MM.1S (cell line): ENCODE data around the gene KCNQ1.

ENCODE experiments used
- DNase-seq: peaks from one replicate; pipeline ENCODE4 v3.0.0-alpha.2; 2015
- H2AFZ ChIP-seq: fragments of 300-600 bp; sonication (generic); 2 replicates; pipeline ENCODE4 v1.6.0; 2016; ENCODE audit warnings: antibody characterized with exemption, low read length
- H3F3A ChIP-seq: fragments of 300-600 bp; sonication (generic); 2 replicates; pipeline ENCODE4 v1.6.1; 2016; ENCODE audit warnings: mild to moderate bottlenecking, antibody characterized with exemption, low read length, moderate library complexity, mixed read lengths; ENCODE audit not compliant: insufficient read depth
- H3K27ac ChIP-seq: fragments of 300-600 bp; sonication (generic); 2 replicates; pipeline ENCODE4 v1.5.1; 2016; ENCODE audit warnings: mild to moderate bottlenecking, low read length
- H3K27me3 ChIP-seq: fragments of 300-600 bp; sonication (generic); replicated peaks from 2 replicates; pipeline ENCODE4 v1.6.0; 2016; ENCODE audit warnings: low read length; ENCODE audit not compliant: insufficient read depth
- H3K36me3 ChIP-seq: fragments of 300-600 bp; sonication (generic); replicated peaks from 2 replicates; pipeline ENCODE4 v1.6.1; 2016; ENCODE audit warnings: mild to moderate bottlenecking, low read length, mixed read lengths; ENCODE audit not compliant: insufficient read depth
- H3K4me1 ChIP-seq: fragments of 300-600 bp; sonication (generic); 2 replicates; pipeline ENCODE4 v1.6.1; 2016; ENCODE audit warnings: low read length, mixed read lengths
- H3K4me2 ChIP-seq: fragments of 300-600 bp; sonication (generic); 2 replicates; pipeline ENCODE4 v1.6.0; 2016; ENCODE audit warnings: low read depth, low read length
- H3K4me3 ChIP-seq: fragments of 300-600 bp; sonication (generic); 2 replicates; pipeline ENCODE4 v1.5.1; 2016; ENCODE audit warnings: low read length, mixed read lengths
- H3K79me2 ChIP-seq: fragments of 300-600 bp; sonication (generic); 2 replicates; pipeline ENCODE4 v1.6.1; 2016; ENCODE audit warnings: mixed run types, low read length, mixed read lengths
- H3K9ac ChIP-seq: fragments of 300-600 bp; sonication (generic); 2 replicates; pipeline ENCODE4 v1.6.1; 2016; ENCODE audit warnings: low read length, mixed read lengths
- H3K9me2 ChIP-seq: fragments of 300-600 bp; sonication (generic); replicated peaks from 2 replicates; pipeline ENCODE4 v1.6.1; 2016; ENCODE audit warnings: mild to moderate bottlenecking, low read length, mixed read lengths; ENCODE audit not compliant: insufficient read depth
- H3K9me3 ChIP-seq: fragments of 300-600 bp; sonication (generic); replicated peaks from 2 replicates; pipeline ENCODE4 v1.6.1; 2016; ENCODE audit warnings: mild to moderate bottlenecking, low read length, mixed read lengths; ENCODE audit not compliant: insufficient read depth
- H4K20me1 ChIP-seq: fragments of 300-600 bp; sonication (generic); 2 replicates; pipeline ENCODE4 v1.6.1; 2016; ENCODE audit warnings: mild to moderate bottlenecking, low read length, moderate library complexity, mixed read lengths; ENCODE audit not compliant: insufficient read depth
- EZH2 ChIP-seq: fragments of 300-600 bp; sonication (generic); optimal IDR thresholded peaks from 2 replicates; pipeline ENCODE3; 2017; ENCODE audit warnings: low read depth, mild to moderate bottlenecking, antibody characterized with exemption, low read length, mixed read lengths
- EZH2phosphoT487 ChIP-seq: fragments of 300-600 bp; sonication (generic); IDR thresholded peaks from 2 replicates; pipeline ENCODE4 v1.6.1; 2018; ENCODE audit warnings: antibody characterized with exemption, low read length
- TF ChIP-seq, protein P1 (sequence below): fragments of 300-600 bp; sonication (generic); IDR thresholded peaks from 2 replicates; pipeline ENCODE4 v1.5.1; 2016; ENCODE audit warnings: antibody characterized with exemption, low read length, mixed read lengths

KCNQ1 gene

DNA sequence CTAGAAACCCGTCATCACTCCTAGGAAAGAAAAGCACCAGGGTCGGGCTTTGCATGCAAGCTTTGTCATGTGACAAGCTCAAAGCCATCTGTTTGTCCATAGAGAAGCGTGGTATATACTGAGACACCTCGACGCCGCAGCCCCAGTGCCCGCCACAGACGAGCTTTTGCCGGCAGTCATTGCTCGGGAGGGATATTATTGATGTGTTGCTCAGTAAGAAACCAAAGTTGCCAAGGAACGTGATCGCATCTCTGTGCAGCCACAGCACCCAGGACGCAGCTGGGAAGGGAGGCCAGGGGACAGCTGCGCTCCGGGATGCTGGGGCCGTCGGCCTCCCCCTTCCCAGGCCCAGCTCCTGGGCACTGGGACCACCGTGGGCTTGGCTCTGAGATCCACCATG, 344.5 kb downstream of the KCNQ1 start:
- Histone ChIP-seq H3K9me3 (no peaks in the 10 kb centered on the region), H3K27ac (no peak overlapping the region), H2AFZ (no peak overlapping the region), H3K4me2 (no peak overlapping the region), H3K4me1 (no peaks in the 10 kb centered on the region), H3K36me3 (no peaks in the 10 kb centered on the region; the same call in 1 of the 2 replicates), H3K79me2 (no peaks in the 10 kb centered on the region), H3K4me3 (no peak overlapping the region), H3K27me3 (no peaks in the 10 kb centered on the region), H3K9me2 (no peaks in the 10 kb centered on the region), H3K9ac (no peak overlapping the region), H3F3A (no peaks in the 10 kb centered on the region), H4K20me1 (no peaks in the 10 kb centered on the region)
- TF ChIP-seq EZH2 (no peak), EZH2phosphoT487 (no peak)
- TF ChIP-seq, protein P1, sequence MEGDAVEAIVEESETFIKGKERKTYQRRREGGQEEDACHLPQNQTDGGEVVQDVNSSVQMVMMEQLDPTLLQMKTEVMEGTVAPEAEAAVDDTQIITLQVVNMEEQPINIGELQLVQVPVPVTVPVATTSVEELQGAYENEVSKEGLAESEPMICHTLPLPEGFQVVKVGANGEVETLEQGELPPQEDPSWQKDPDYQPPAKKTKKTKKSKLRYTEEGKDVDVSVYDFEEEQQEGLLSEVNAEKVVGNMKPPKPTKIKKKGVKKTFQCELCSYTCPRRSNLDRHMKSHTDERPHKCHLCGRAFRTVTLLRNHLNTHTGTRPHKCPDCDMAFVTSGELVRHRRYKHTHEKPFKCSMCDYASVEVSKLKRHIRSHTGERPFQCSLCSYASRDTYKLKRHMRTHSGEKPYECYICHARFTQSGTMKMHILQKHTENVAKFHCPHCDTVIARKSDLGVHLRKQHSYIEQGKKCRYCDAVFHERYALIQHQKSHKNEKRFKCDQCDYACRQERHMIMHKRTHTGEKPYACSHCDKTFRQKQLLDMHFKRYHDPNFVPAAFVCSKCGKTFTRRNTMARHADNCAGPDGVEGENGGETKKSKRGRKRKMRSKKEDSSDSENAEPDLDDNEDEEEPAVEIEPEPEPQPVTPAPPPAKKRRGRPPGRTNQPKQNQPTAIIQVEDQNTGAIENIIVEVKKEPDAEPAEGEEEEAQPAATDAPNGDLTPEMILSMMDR: no peak
- no peak for DNase-seq

DNA sequence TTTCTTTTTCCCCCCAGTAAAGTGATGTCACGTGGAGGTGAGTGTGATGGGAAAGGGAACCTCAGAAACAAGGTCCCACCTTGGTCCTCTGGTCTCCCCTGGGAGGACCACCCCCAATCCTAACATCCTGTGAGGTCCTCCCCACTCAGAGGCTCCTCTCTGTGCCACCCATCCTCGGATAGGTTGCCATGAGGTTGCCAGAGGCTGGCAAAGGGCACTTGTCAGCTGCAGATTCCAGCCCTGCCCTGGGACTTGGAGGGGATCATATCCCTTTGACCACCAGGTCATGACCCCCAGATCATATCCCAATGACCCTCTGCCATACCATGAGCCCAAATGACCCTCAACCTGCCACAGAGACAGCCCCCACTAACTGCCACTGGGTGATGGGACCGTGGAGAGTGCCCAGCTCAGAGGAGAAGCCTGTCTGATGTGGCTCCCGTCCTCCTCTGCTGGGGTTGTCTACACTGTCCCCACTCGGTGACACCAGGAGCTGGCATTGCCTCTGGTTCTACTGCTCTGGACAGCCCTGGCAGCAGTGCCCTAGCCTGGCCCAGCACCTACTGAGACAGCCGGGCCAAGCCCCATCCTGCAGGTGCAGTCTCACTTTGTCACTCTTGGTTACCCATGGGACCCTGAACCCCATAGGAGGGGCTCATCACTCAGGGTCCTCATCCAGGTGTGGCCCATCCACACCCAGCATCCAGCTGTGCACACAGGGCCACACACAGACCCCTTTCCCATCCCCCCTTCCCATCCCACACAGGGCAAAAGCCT, 345.2 kb downstream of the KCNQ1 start:
- H2AFZ ChIP-seq: no peak overlapping the region
- H4K20me1 ChIP-seq: no peaks in the 10 kb centered on the region
- H3K4me3 ChIP-seq: no peak overlapping the region
- TF ChIP-seq, protein P1: no peak
- TF ChIP-seq EZH2: no peak
- no peak for TF ChIP-seq EZH2phosphoT487
- H3F3A ChIP-seq: no peaks in the 10 kb centered on the region
- no peak for DNase-seq
- H3K27me3 ChIP-seq: no peaks in the 10 kb centered on the region
- H3K36me3 ChIP-seq: no peaks in the 10 kb centered on the region; the same call in 1 of the 2 replicates
- H3K4me2 ChIP-seq: no peak overlapping the region
- H3K27ac ChIP-seq: no peak overlapping the region
- H3K9me2 ChIP-seq: no peaks in the 10 kb centered on the region
- no peak overlapping the region for H3K9ac ChIP-seq
- H3K9me3 ChIP-seq: no peaks in the 10 kb centered on the region
- no peaks in the 10 kb centered on the region for H3K4me1 ChIP-seq
- H3K79me2 ChIP-seq: no peaks in the 10 kb centered on the region

DNA sequence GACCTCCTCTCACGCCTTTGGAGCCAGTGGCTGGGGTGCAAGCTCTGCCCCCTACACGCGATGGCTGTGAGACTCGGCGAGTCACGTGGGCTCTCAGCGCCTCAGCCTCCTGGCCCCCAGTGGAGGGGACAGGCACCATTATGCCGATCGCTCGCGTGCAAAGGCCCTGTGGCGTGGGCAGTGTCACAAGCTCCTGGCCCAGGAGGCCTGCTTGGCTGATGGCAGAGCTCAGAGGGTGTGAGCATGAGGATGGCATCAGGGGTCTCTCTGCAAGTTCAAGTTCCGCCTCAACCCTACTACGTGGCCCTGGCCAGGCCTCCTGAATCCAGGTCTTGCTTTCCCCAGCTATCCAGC, 345.7 kb downstream of the KCNQ1 start:
- H3K4me3 ChIP-seq: no peak overlapping the region
- no peaks in the 10 kb centered on the region for H3K79me2 ChIP-seq
- H3K9me2 ChIP-seq: no peaks in the 10 kb centered on the region
- no peak overlapping the region for H3K9ac ChIP-seq
- DNase-seq: no peak
- TF ChIP-seq EZH2phosphoT487 (no peak), EZH2 (no peak)
- TF ChIP-seq, protein P1: no peak
- no peak overlapping the region for H2AFZ ChIP-seq
- H3K27me3 ChIP-seq: no peaks in the 10 kb centered on the region
- no peak overlapping the region for H3K4me2 ChIP-seq
- no peaks in the 10 kb centered on the region for H3K4me1 ChIP-seq
- no peaks in the 10 kb centered on the region for H3F3A ChIP-seq
- H3K27ac ChIP-seq: no peak overlapping the region
- H4K20me1 ChIP-seq: no peaks in the 10 kb centered on the region
- H3K36me3 ChIP-seq: no peaks in the 10 kb centered on the region
- H3K9me3 ChIP-seq: no peaks in the 10 kb centered on the region
